Cardiac fibroblast (primary cell): Measurements from ENCODE around the gene PPFIBP2.
A peak's percentile ranks its signal among the peaks of the same experiment; 100 is the strongest.

Experiments used
- DNase-seq, 2 donors: peaks; one replicate each; pipeline versions ENCODE4 v3.0.0 to v3.0.0-alpha.2; 2010; ENCODE audit warnings: low read depth in 2 of 2
- H3K4me3 ChIP-seq, 2 donors: replicated peaks in 1 of 2; 1 replicate in 1 of 2; 2 replicates in 1 of 2; pipeline ENCODE4 v1.5.1; 2011; ENCODE audit warnings: low read depth in 2 of 2, low read length in 2 of 2, mild to moderate bottlenecking in 2 of 2, moderate library complexity in 1 of 2
- CTCF ChIP-seq: IDR thresholded peaks from one replicate; pipeline ENCODE4 v1.5.1; 2011; ENCODE audit warnings: low read depth, mild to moderate bottlenecking, low read length, inconsistent platforms

PPFIBP2 gene

GRCh38 chr11:7668464-7668863 lies 154.7 kb downstream of the PPFIBP2 start:
- TF ChIP-seq CTCF: no peak
- no peak overlapping the region for H3K4me3 ChIP-seq
- no peak for DNase-seq

GRCh38 chr11:7668911-7669310 lies 155.1 kb downstream of the PPFIBP2 start:
- no peak for TF ChIP-seq CTCF
- H3K4me3 ChIP-seq: no peak overlapping the region
- DNase-seq: peak in 1 of 2 donors; percentile 82

GRCh38 chr11:7670641-7671040 lies 156.8 kb downstream of the PPFIBP2 start:
- DNase-seq: no peak
- TF ChIP-seq CTCF: no peak
- H3K4me3 ChIP-seq: no peak overlapping the region

GRCh38 chr11:7671347-7672215 lies 157.8 kb downstream of the PPFIBP2 start:
- DNase-seq: no peak
- TF ChIP-seq CTCF: no peak

GRCh38 chr11:7672276-7672959 lies 158.6 kb downstream of the PPFIBP2 start:
- H3K4me3 ChIP-seq: no peak overlapping the region
- no peak for DNase-seq
- TF ChIP-seq CTCF: no peak

More at GRCh38 chr11:7671347-7672215, 157.8 kb downstream of the PPFIBP2 start:
- H3K4me3 ChIP-seq: no peak overlapping the region

GRCh38 chr11:7672960-7673723 lies 159.3 kb downstream of the PPFIBP2 start, which contains the start of gene CYB5R2:
Gene CYB5R2, minus strand, starts transcription at chr11:7673500. Its CDS starts 675 bp downstream, at chr11:7672825.
- DNase-seq: peak; percentile 53 to 71
- H3K4me3 ChIP-seq: peak within 1 kb of the TSS; percentile 50 to 53
- TF ChIP-seq CTCF: no peak
